HG03103 (cell line): ENCODE results near the gene RXFP1.

Source experiments
- ATAC-seq: cut with Tn5 transposase; IDR thresholded peaks from one replicate; pipeline ENCODE4 v1.9.1; 2021; ENCODE audit warnings: low read depth; ENCODE audit not compliant: unreplicated experiment

RXFP1 gene

GRCh38 chr4:158540125-158540907, 18.6 kb downstream of the RXFP1 start:
- ATAC-seq = no peak

- ATAC-seq = no peak
Observed at GRCh38 chr4:158541506-158541905, 19.8 kb downstream of the RXFP1 start.

- no peak for ATAC-seq
Observed at GRCh38 chr4:158543191-158543590, 21.5 kb downstream of the RXFP1 start.

GRCh38 chr4:158544141-158544540, 22.5 kb downstream of the RXFP1 start:
- no peak for ATAC-seq

GRCh38 chr4:158553364-158553763, 31.7 kb downstream of the RXFP1 start:
- no peak for ATAC-seq

GRCh38 chr4:158560284-158560683, 38.6 kb downstream of the RXFP1 start:
- no peak for ATAC-seq

- no peak for ATAC-seq
Observed at GRCh38 chr4:158566860-158567259, 45.2 kb downstream of the RXFP1 start.

GRCh38 chr4:158571736-158572135, 50.1 kb downstream of the RXFP1 start:
- no peak for ATAC-seq

GRCh38 chr4:158572608-158573007, 50.9 kb downstream of the RXFP1 start:
- no peak for ATAC-seq

- ATAC-seq = no peak
Observed at GRCh38 chr4:158578476-158578875, 56.8 kb downstream of the RXFP1 start.

- ATAC-seq = no peak
Observed at GRCh38 chr4:158580064-158580463, 58.4 kb downstream of the RXFP1 start.

GRCh38 chr4:158581161-158581560, 59.5 kb downstream of the RXFP1 start:
- no peak for ATAC-seq

GRCh38 chr4:158586881-158587280, 65.2 kb downstream of the RXFP1 start:
- no peak for ATAC-seq

GRCh38 chr4:158588285-158588684, 66.6 kb downstream of the RXFP1 start:
- no peak for ATAC-seq

GRCh38 chr4:158588777-158589176, 67.1 kb downstream of the RXFP1 start:
- no peak for ATAC-seq

- no peak for ATAC-seq
Observed at GRCh38 chr4:158590306-158590705, 68.6 kb downstream of the RXFP1 start.

GRCh38 chr4:158590824-158591223, 69.1 kb downstream of the RXFP1 start:
- no peak for ATAC-seq

GRCh38 chr4:158597879-158598596, 76.4 kb downstream of the RXFP1 start:
- ATAC-seq = no peak

GRCh38 chr4:158599150-158599549, 77.5 kb downstream of the RXFP1 start:
- ATAC-seq = no peak

GRCh38 chr4:158599765-158600498, 78.2 kb downstream of the RXFP1 start:
- ATAC-seq = no peak

- ATAC-seq = no peak
Observed at GRCh38 chr4:158604369-158604768, 82.7 kb downstream of the RXFP1 start.
